Measurements from ENCODE around the gene OXLD1.

GRCh38 chr17:81695211-81695610 lies 28.8 kb upstream of the OXLD1 start:
- TF ChIP-seq CTCF (IDR thresholded peaks at IDR 0.05) (no peak), EP300 (IDR thresholded peaks at IDR 0.05) (no peak), POLR2A (IDR thresholded peaks at IDR 0.05) (no peak)
